Measurements from ENCODE around the gene FRY. TPM values are rescaled to one million over a fixed set of nuclear protein-coding genes. Genes with fewer than 3 reads are reported as not detected.

Gene FRY
- total RNA-seq, 1 donor from 2014 or later, result 5.4 TPM

GRCh38 chr13:32285633-32285965 lies 254.0 kb downstream of the FRY start:
- peaks cover 28% of the 10 kb centered on the region for H3K4me1 Mint-ChIP-seq
- no peak overlapping the region for H3K4me3 Mint-ChIP-seq
- no peak for DNase-seq (ENCODE audit: low read depth, low spot score)
- no peaks in the 10 kb centered on the region for H3K36me3 Mint-ChIP-seq (ENCODE audit: low read depth)
- TF ChIP-seq CTCF (conservative IDR thresholded peaks at IDR 0.05), result no peak
- no peaks in the 10 kb centered on the region for H3K27me3 Mint-ChIP-seq (ENCODE audit: low read depth)
- peak overlapping the region; percentile 1 for H3K27ac Mint-ChIP-seq (ENCODE audit: unreplicated experiment)
- H3K9me3 Mint-ChIP-seq, result peaks cover 4% of the 10 kb centered on the region

GRCh38 chr13:32297206-32297605 lies 265.6 kb downstream of the FRY start:
- Mint-ChIP-seq H3K4me1 (no peaks in the 10 kb centered on the region), H3K4me3 (no peak overlapping the region), H3K27me3 (ENCODE audit: low read depth) (no peaks in the 10 kb centered on the region), H3K27ac (ENCODE audit: unreplicated experiment) (no peak overlapping the region), H3K9me3 (no peaks in the 10 kb centered on the region), H3K36me3 (ENCODE audit: low read depth) (no peaks in the 10 kb centered on the region)
- no peak for DNase-seq (ENCODE audit: low read depth, low spot score)
- TF ChIP-seq CTCF (conservative IDR thresholded peaks at IDR 0.05), result no peak

GRCh38 chr13:32298695-32299094 lies 267.1 kb downstream of the FRY start:
- TF ChIP-seq CTCF (conservative IDR thresholded peaks at IDR 0.05), result no peak
- Mint-ChIP-seq H3K27me3 (ENCODE audit: low read depth) (no peaks in the 10 kb centered on the region), H3K4me1 (no peaks in the 10 kb centered on the region), H3K36me3 (ENCODE audit: low read depth) (no peaks in the 10 kb centered on the region), H3K27ac (ENCODE audit: unreplicated experiment) (no peak overlapping the region), H3K4me3 (no peak overlapping the region), H3K9me3 (no peaks in the 10 kb centered on the region)
- DNase-seq (ENCODE audit: low read depth, low spot score), result no peak

- H3K9me3 Mint-ChIP-seq, result no peaks in the 10 kb centered on the region
- TF ChIP-seq CTCF (conservative IDR thresholded peaks at IDR 0.05), result no peak
- no peak overlapping the region for H3K4me3 Mint-ChIP-seq
- no peak overlapping the region for H3K27ac Mint-ChIP-seq (ENCODE audit: unreplicated experiment)
- no peaks in the 10 kb centered on the region for H3K4me1 Mint-ChIP-seq
- H3K27me3 Mint-ChIP-seq (ENCODE audit: low read depth), result no peaks in the 10 kb centered on the region
- DNase-seq (ENCODE audit: low read depth, low spot score), result no peak
- H3K36me3 Mint-ChIP-seq (ENCODE audit: low read depth), result no peaks in the 10 kb centered on the region
Observed at GRCh38 chr13:32299893-32300292, 268.3 kb downstream of the FRY start.

GRCh38 chr13:32300406-32300805 lies 268.8 kb downstream of the FRY start:
- no peaks in the 10 kb centered on the region for H3K27me3 Mint-ChIP-seq (ENCODE audit: low read depth)
- no peaks in the 10 kb centered on the region for H3K9me3 Mint-ChIP-seq
- H3K27ac Mint-ChIP-seq (ENCODE audit: unreplicated experiment), result no peak overlapping the region
- H3K4me1 Mint-ChIP-seq, result no peaks in the 10 kb centered on the region
- no peak overlapping the region for H3K4me3 Mint-ChIP-seq
- no peaks in the 10 kb centered on the region for H3K36me3 Mint-ChIP-seq (ENCODE audit: low read depth)
- TF ChIP-seq CTCF (conservative IDR thresholded peaks at IDR 0.05), result no peak
- DNase-seq (ENCODE audit: low read depth, low spot score), result no peak

- Mint-ChIP-seq H3K4me1 (no peaks in the 10 kb centered on the region), H3K36me3 (ENCODE audit: low read depth) (no peaks in the 10 kb centered on the region), H3K9me3 (no peaks in the 10 kb centered on the region), H3K27me3 (ENCODE audit: low read depth) (no peaks in the 10 kb centered on the region), H3K4me3 (no peak overlapping the region), H3K27ac (ENCODE audit: unreplicated experiment) (no peak overlapping the region)
- TF ChIP-seq CTCF (conservative IDR thresholded peaks at IDR 0.05), result no peak
- DNase-seq (ENCODE audit: low read depth, low spot score), result no peak
Observed at GRCh38 chr13:32300920-32301319, 269.3 kb downstream of the FRY start.

Measured in neural crest cell (in vitro differentiated cells).